ENCODE data around the gene ZNF581.
A peak's percentile ranks its signal among the peaks of the same experiment; 100 is the strongest.

ZNF581 gene

GRCh38 chr19:55643003-55643886 lies at the start of gene ZNF581:
ZNF581 (plus strand) TSS chr19:55643649; CDS start chr19:55644572, 923 bp downstream.
- DNase-seq = peak; percentile 89

GRCh38 chr19:55594996-55595545 lies 48.4 kb upstream of the ZNF581 start:
- DNase-seq = no peak

- no peak for DNase-seq
These were observed 47.1 kb upstream of the ZNF581 start for GRCh38 chr19:55596304-55596703.

- DNase-seq = no peak
These were observed 45.9 kb upstream of the ZNF581 start for GRCh38 chr19:55597501-55597921.

- no peak for DNase-seq
These were observed 45.4 kb upstream of the ZNF581 start for GRCh38 chr19:55598034-55598433.

- peak; percentile 91 for DNase-seq
These were observed 44.6 kb upstream of the ZNF581 start for GRCh38 chr19:55598719-55599467.

- DNase-seq = peak; percentile 98
These were observed 44.0 kb upstream of the ZNF581 start, which contains the start of gene FIZ1 for GRCh38 chr19:55599468-55599841. FIZ1 (minus strand) TSS chr19:55599517; CDS start chr19:55597865, 1,652 bp downstream.

- DNase-seq = peak; percentile 88
These were observed 43.4 kb upstream of the ZNF581 start, which contains the start of gene ZNF524 for GRCh38 chr19:55599842-55600661. ZNF524 (plus strand) TSS chr19:55600288; CDS start chr19:55602113, 1,825 bp downstream.

- DNase-seq = no peak
These were observed 42.8 kb upstream of the ZNF581 start for GRCh38 chr19:55600662-55601028.

GRCh38 chr19:55601084-55601483 lies 42.4 kb upstream of the ZNF581 start:
- no peak for DNase-seq

- DNase-seq = no peak
These were observed 41.1 kb upstream of the ZNF581 start for GRCh38 chr19:55602104-55603001.

GRCh38 chr19:55603115-55603514 lies 40.3 kb upstream of the ZNF581 start:
- no peak for DNase-seq

GRCh38 chr19:55603581-55604292 lies 39.7 kb upstream of the ZNF581 start:
- DNase-seq = no peak

GRCh38 chr19:55605207-55605636 lies 38.2 kb upstream of the ZNF581 start:
- peak; percentile 100 for DNase-seq

- peak; percentile 81 for DNase-seq
These were observed 37.6 kb upstream of the ZNF581 start, which contains the start of gene ZNF865 for GRCh38 chr19:55605637-55606470. ZNF865 (plus strand) TSS chr19:55605647; CDS start chr19:55613619, 7,972 bp downstream.

GRCh38 chr19:55606471-55606787 lies 37.0 kb upstream of the ZNF581 start:
- DNase-seq = no peak

- DNase-seq = no peak
These were observed 36.6 kb upstream of the ZNF581 start for GRCh38 chr19:55606817-55607216.

- no peak for DNase-seq
These were observed 34.1 kb upstream of the ZNF581 start for GRCh38 chr19:55609326-55609725.

- DNase-seq = no peak
These were observed 32.0 kb upstream of the ZNF581 start for GRCh38 chr19:55611300-55611982.
